VCaP (cell line): ENCODE measurements around the gene ZFAND3.

Experiments
- H3K27ac ChIP-seq: fragments of 450-650 bp; 2 replicates; pipeline ENCODE4 v1.5.1; 2017
- TF ChIP-seq, protein P1 (sequence below): fragments of 450-650 bp; conservative IDR thresholded peaks from 2 replicates; pipeline ENCODE4 v1.5.1; 2017; ENCODE audit warnings: mild to moderate bottlenecking, moderate library complexity

Gene ZFAND3

DNA sequence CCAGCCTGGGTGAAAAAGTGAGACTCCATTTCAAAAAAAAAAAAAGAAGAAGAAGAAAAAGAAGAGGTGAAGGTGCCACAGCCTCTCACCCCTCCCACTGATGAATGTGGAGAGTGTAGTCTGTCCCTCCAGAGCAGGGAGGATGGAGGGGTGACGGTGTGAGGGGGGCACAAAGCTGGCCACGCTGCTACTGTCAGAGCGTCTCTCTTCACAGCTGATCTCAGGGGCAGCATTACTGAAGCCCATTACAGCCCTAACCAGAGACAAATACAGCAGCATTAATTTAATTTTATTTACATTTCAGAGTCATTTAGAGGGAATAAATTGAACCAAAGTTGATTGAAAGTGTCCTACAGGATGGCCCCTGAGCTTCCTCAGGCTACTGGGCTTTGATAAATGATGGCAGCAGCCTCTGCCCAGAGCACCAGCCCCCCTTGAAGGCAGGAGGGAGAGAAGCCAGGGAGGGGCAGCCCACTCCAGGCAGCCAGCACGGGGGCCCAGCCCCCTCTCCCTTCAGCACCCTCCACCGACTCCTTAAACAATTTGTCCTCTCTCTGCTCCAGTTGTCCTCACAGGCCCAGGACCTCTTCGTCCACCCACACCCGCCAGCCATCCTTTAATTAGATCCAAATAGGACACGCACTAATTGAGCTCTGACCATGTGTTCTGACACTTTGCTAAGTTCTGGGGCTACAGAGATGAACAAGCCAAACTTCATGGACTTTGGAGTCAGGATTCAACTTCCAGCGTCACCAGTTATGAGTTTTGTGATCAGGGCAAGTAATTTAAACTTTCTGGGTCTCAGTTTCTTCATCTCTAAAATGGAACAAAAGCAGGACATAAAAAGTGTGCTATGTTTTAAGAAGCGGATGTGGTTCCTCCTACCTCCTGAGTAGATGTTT lies 18.6 kb upstream of the ZFAND3 start:
- H3K27ac ChIP-seq = no peak overlapping the region
- TF ChIP-seq, protein P1, sequence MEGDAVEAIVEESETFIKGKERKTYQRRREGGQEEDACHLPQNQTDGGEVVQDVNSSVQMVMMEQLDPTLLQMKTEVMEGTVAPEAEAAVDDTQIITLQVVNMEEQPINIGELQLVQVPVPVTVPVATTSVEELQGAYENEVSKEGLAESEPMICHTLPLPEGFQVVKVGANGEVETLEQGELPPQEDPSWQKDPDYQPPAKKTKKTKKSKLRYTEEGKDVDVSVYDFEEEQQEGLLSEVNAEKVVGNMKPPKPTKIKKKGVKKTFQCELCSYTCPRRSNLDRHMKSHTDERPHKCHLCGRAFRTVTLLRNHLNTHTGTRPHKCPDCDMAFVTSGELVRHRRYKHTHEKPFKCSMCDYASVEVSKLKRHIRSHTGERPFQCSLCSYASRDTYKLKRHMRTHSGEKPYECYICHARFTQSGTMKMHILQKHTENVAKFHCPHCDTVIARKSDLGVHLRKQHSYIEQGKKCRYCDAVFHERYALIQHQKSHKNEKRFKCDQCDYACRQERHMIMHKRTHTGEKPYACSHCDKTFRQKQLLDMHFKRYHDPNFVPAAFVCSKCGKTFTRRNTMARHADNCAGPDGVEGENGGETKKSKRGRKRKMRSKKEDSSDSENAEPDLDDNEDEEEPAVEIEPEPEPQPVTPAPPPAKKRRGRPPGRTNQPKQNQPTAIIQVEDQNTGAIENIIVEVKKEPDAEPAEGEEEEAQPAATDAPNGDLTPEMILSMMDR = no peak

DNA sequence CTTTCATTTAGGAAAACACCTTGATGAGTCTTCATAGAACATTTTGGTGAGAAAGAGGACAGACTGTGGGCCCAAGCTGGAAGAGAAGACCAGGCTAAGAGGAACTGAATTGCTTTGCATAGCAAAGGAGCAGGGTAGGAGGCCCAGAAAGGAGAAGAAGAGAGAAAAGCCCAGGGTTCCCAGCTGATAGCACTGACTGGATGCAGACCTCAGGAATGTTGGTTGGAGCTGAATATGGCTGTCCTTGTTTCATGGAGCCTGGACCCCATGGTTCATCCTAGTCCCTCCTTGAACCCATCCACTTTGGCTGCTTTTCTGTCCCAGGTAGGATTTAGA lies 18.0 kb upstream of the ZFAND3 start:
- H3K27ac ChIP-seq = no peak overlapping the region
- TF ChIP-seq, protein P1 = no peak

DNA sequence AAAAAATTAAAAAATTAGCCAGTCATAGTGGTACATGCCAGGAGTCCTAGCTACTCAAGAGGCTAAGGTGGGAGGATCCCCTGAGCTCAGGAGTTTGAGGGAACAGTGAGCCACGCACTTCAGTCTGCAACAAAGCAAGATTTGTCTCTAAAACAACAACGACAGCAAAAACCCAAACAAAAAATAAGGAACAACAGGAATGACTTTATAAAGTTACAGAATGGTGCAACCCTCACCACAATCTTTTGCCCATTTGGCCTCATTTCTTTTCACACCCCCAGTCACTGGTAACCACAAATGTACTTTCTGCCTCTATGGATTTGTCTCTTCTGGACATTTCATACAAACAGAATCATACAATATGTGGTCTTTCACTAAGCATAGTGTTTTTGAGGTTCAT lies 16.7 kb upstream of the ZFAND3 start:
- TF ChIP-seq, protein P1 = no peak
- H3K27ac ChIP-seq = no peak overlapping the region

DNA sequence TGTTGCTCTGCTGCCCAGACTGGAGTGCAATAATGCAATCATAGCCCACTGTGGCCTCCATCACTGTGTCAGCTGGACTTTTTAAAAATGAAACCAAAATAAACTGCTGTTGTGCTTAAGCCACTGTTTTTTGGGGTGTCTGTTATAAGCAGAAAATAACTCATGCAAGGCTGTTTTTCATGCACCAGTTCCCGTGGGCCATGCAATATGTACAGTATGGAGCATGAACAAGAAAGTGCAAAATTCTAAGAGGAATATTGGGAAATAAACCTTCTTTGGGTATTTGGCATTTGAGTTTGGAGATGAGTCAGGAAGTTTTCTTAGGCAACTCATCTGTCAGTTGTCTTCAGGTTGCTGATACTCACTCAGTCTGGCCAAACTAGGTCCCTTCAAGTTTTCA lies 14.9 kb upstream of the ZFAND3 start:
- TF ChIP-seq, protein P1 = no peak
- no peak overlapping the region for H3K27ac ChIP-seq

DNA sequence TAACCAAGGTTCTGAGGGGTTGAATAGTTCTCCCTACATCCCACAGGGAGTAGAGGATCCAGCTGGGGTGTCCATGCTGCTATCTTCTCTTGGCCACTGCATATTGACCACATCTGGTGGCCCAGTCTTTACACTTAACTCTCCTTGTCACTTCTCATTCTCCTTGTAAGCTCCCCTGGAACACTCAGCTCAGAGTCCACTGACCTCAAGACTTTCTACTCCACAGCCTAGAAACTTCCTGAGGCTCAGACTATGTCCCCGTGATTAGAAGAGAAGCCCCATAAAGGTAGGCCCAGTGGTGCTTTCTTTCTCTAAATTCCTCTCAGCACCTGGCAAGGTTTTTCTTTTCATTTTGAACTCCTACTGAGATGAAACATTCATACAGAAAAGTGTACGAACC lies 13.3 kb upstream of the ZFAND3 start:
- H3K27ac ChIP-seq = no peak overlapping the region
- TF ChIP-seq, protein P1 = no peak

DNA sequence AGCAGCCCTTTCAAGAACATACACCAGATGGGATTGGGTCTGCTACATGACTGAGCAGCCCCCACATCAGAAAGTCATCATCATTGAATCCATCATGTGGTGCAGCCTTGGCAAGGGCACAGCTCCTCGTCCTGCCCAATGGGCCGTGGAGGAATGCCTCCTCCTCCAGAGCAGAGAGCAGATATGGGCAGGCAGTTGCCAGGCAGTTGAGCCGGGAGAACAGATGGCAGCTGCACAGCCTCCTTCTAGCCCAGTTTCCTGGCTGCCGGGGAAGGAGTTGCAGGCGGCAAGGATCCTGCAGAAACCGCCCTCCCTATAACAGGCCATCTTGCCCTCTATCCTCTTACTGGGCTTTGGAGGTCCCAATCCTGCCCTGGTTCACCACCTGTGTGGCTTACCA lies 11.9 kb upstream of the ZFAND3 start:
- TF ChIP-seq, protein P1 = no peak
- H3K27ac ChIP-seq = peak overlapping the region; percentile 28

DNA sequence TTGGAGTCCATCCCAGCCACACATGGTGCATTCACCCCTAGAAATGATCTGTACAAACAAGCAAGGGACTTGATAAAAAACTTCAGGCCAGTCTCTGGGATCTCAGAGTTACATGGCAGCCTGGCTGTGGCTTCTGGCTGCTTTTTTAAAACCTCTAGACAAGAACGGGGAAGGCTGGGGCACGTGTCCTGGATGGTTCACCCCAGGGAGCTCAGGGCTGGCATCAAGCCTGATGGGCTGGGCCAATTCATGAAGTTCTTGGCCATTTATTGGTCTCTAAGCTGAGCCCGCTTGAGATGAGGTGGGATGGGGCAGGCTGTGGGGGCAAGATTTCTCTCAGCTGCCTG lies 10.4 kb upstream of the ZFAND3 start:
- H3K27ac ChIP-seq = 0 out of 2 replicates have a peak overlapping the region, but pooled peaks have one; percentile 28
- TF ChIP-seq, protein P1 = no peak
